HEK293 (cell line): ENCODE results near the gene PPM1N.

Source experiments
- ATF2 ChIP-seq: fragments of 450-650 bp; formaldehyde crosslinking; IDR thresholded peaks from 2 replicates; pipeline ENCODE4 v1.5.1; 2016; ENCODE audit warnings: missing biosample characterization, missing genetic modification characterization, low read depth
- BCL11A ChIP-seq: fragments of 450-650 bp; formaldehyde crosslinking; IDR thresholded peaks from 2 replicates; pipeline ENCODE4 v1.5.1; 2016; ENCODE audit warnings: low read depth, missing biosample characterization, missing genetic modification characterization
- GLI2 ChIP-seq: fragments of 450-650 bp; formaldehyde crosslinking; IDR thresholded peaks from 2 replicates; pipeline ENCODE4; 2017; ENCODE audit warnings: missing biosample characterization, missing genetic modification characterization, low read depth, borderline replicate concordance
- HIC1 ChIP-seq: fragments of 450-650 bp; formaldehyde crosslinking; IDR thresholded peaks from 2 replicates; pipeline ENCODE4 v1.5.1; 2016; ENCODE audit warnings: missing biosample characterization, missing genetic modification characterization
- KLF8 ChIP-seq: fragments of 450-650 bp; formaldehyde crosslinking; IDR thresholded peaks from 2 replicates; pipeline ENCODE4 v1.5.1; 2016; ENCODE audit warnings: missing biosample characterization, missing genetic modification characterization
- YY1 ChIP-seq: fragments of 450-650 bp; formaldehyde crosslinking; IDR thresholded peaks from 2 replicates; pipeline ENCODE4 v1.5.1; 2018; ENCODE audit warnings: missing biosample characterization, missing genetic modification characterization
- ZBTB11 ChIP-seq: fragments of 450-650 bp; formaldehyde crosslinking; conservative IDR thresholded peaks from 2 replicates; pipeline ENCODE4 v1.5.1; 2016; ENCODE audit warnings: low read depth, missing biosample characterization, missing genetic modification characterization
- ZBTB26 ChIP-seq: fragments of 450-650 bp; formaldehyde crosslinking; optimal IDR thresholded peaks from 2 replicates; pipeline ENCODE3; 2016; ENCODE audit warnings: missing biosample characterization, mild to moderate bottlenecking, missing genetic modification characterization
- ZBTB49 ChIP-seq: fragments of 450-650 bp; formaldehyde crosslinking; IDR thresholded peaks from 2 replicates; pipeline ENCODE4 v1.5.1; 2016; ENCODE audit warnings: missing biosample characterization, missing genetic modification characterization, low read depth
- ZNF133 ChIP-seq: fragments of 450-650 bp; formaldehyde crosslinking; IDR thresholded peaks from 2 replicates; pipeline ENCODE4 v1.5.1; 2016; ENCODE audit warnings: missing biosample characterization, missing genetic modification characterization
- ZNF146 ChIP-seq: fragments of 450-650 bp; formaldehyde crosslinking; IDR thresholded peaks from 2 replicates; pipeline ENCODE4 v1.5.1; 2016; ENCODE audit warnings: missing biosample characterization, missing genetic modification characterization
- ZNF18 ChIP-seq: fragments of 450-650 bp; formaldehyde crosslinking; IDR thresholded peaks from 2 replicates; pipeline ENCODE4 v1.5.1; 2016; ENCODE audit warnings: missing biosample characterization, missing genetic modification characterization
- ZNF184 ChIP-seq: fragments of 450-650 bp; IDR thresholded peaks from 2 replicates; pipeline ENCODE4 v1.5.1; 2018; ENCODE audit warnings: missing biosample characterization, mild to moderate bottlenecking, missing genetic modification characterization
- ZNF19 ChIP-seq: fragments of 450-650 bp; formaldehyde crosslinking; IDR thresholded peaks from 2 replicates; pipeline ENCODE4; 2016; ENCODE audit warnings: missing biosample characterization, missing genetic modification characterization, low read depth
- ZNF292 ChIP-seq: fragments of 450-650 bp; formaldehyde crosslinking; IDR thresholded peaks from 2 replicates; pipeline ENCODE4 v1.5.1; 2016; ENCODE audit warnings: low read depth, missing biosample characterization, missing genetic modification characterization, borderline replicate concordance
- ZNF354C ChIP-seq: fragments of 450-650 bp; formaldehyde crosslinking; IDR thresholded peaks from 2 replicates; pipeline ENCODE4 v1.5.1; 2016; ENCODE audit warnings: missing biosample characterization, missing genetic modification characterization, low read depth, borderline replicate concordance
- ZNF391 ChIP-seq: fragments of 450-650 bp; formaldehyde crosslinking; IDR thresholded peaks from 2 replicates; pipeline ENCODE4 v1.5.1; 2016; ENCODE audit warnings: low read depth, missing biosample characterization, missing genetic modification characterization, borderline replicate concordance
- ZNF423 ChIP-seq: fragments of 450-650 bp; formaldehyde crosslinking; IDR thresholded peaks from 2 replicates; pipeline ENCODE4 v1.5.1; 2016; ENCODE audit warnings: missing biosample characterization, missing genetic modification characterization
- ZNF433 ChIP-seq: fragments of 450-650 bp; formaldehyde crosslinking; IDR thresholded peaks from 2 replicates; pipeline ENCODE4 v1.5.1; 2016; ENCODE audit warnings: missing biosample characterization, missing genetic modification characterization, low read depth
- ZNF501 ChIP-seq: fragments of 450-650 bp; formaldehyde crosslinking; IDR thresholded peaks from 2 replicates; pipeline ENCODE4 v1.5.1; 2016; ENCODE audit warnings: missing biosample characterization, missing genetic modification characterization
- ZNF514 ChIP-seq: fragments of 450-650 bp; formaldehyde crosslinking; IDR thresholded peaks from 2 replicates; pipeline ENCODE4 v1.5.1; 2016; ENCODE audit warnings: missing biosample characterization, missing genetic modification characterization
- ZNF626 ChIP-seq: fragments of 450-650 bp; sonication (Bioruptor Pico); formaldehyde crosslinking; IDR thresholded peaks from 2 replicates; pipeline ENCODE4 v1.5.1; 2018; ENCODE audit warnings: missing biosample characterization, missing genetic modification characterization, inconsistent platforms
- ZNF664 ChIP-seq: fragments of 450-650 bp; formaldehyde crosslinking; IDR thresholded peaks from 2 replicates; pipeline ENCODE4 v1.5.1; 2016; ENCODE audit warnings: missing biosample characterization, missing genetic modification characterization
- ZNF677 ChIP-seq: fragments of 450-650 bp; IDR thresholded peaks from 2 replicates; pipeline ENCODE4 v1.5.0; 2018; ENCODE audit warnings: missing biosample characterization, mild to moderate bottlenecking, missing genetic modification characterization, moderate library complexity
- ZNF707 ChIP-seq: fragments of 450-650 bp; formaldehyde crosslinking; IDR thresholded peaks from 2 replicates; pipeline ENCODE4 v1.5.1; 2016; ENCODE audit warnings: missing biosample characterization, missing genetic modification characterization
- ZNF747 ChIP-seq: fragments of 450-650 bp; formaldehyde crosslinking; IDR thresholded peaks from 2 replicates; pipeline ENCODE4 v1.5.1; 2016; ENCODE audit warnings: missing biosample characterization, missing genetic modification characterization

Gene PPM1N

GRCh38 chr19:45506989-45507871, 9.0 kb downstream of the PPM1N start, which contains the start of gene VASP (continued):
- TF ChIP-seq ZNF433 (tag by site-specific recombination) (no peak), ZNF292 (tag by site-specific recombination) (no peak), ZNF19 (tag by site-specific recombination) (no peak), ZNF423 (0 out of 2 replicates have a peak, but pooled peaks have one; percentile 52), KLF8 (tag by site-specific recombination) (peak; percentile 52), ZNF626 (tag by site-specific recombination) (no peak), ZNF707 (tag by site-specific recombination) (no peak), GLI2 (no peak), ZNF354C (tag by site-specific recombination) (no peak), ZNF501 (tag by site-specific recombination) (no peak), ZBTB26 (tag by site-specific recombination) (peak; percentile 64), ATF2 (no peak), YY1 (tag by site-specific recombination) (no peak), ZNF184 (tag by site-specific recombination) (no peak), ZNF747 (tag by site-specific recombination) (no peak), ZNF146 (tag by site-specific recombination) (no peak), ZNF664 (tag by site-specific recombination) (no peak), BCL11A (tag by site-specific recombination) (no peak), ZNF514 (tag by site-specific recombination) (no peak), ZNF133 (tag by site-specific recombination) (no peak), ZBTB49 (tag by site-specific recombination) (no peak), ZNF18 (tag by site-specific recombination) (no peak), ZBTB11 (tag by site-specific recombination) (peak; percentile 57), ZNF677 (tag by site-specific recombination) (no peak), HIC1 (tag by site-specific recombination) (no peak), ZNF391 (no peak)
